ENCODE results near the gene FOXJ1.

The FOXJ1 gene

DNA sequence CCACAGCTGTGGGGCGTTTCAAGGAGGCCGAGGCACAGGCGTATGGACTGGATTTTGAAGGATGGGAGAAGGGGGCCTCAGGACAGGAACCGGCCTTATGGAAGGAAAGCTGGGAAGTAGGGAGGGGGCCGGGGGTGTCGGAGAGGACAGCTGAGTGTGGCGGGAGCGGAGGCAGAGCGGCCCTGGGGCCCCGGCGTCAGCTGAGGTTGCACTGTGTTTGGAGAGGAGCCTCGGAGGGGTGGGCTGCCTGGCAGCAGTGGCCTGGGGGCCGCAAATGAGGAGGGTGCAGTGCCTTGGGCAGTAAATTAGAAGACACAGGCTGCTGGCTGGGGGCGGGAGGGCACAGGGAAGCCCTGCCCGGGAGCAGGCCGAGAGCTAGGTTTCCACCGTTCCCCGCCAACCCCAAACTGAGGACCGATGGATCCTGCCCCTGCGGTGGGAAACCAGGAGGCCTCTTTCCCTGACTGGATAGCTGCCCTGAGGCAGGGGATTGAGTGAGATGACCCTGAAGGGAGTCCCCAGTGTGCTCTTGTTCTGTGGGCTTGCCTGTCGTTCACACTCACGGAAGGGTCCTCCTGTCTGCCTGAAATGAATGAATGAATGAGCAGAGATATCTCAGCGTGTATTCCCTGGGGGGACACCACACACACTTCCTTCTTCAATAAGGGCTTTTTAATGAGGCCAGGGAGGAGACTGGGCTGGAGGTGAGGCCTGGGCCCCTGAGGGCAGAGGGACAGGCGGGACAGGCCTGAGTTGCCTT is 18.4 kb downstream of the FOXJ1 start:
- DNase-seq, result no peak

DNA sequence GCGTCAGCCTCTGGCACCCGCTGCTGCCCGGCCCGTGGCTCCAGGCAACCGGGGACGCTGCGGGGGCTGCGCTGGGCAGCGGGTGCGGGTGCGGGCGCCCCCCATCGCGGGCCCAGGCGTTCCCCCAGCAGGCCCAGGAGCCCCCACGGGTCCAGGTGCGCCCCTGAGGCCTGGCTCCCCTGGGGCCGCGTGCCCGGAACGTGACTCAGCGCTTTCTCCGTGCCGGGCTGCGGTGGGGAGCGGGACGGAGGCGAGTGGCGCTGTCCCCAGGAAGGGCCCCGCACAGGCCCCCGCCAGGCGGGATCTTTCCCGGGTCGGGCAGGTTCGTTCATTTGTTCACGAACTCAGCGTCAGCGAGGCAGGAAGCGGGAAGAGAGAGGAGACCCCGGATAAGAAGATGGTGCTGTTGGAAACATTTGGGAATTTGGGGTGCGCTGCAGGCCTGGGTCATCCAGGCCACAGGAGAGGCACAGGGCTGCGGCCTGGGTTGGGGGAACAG is 19.1 kb downstream of the FOXJ1 start:
- peak; percentile 52 for DNase-seq

DNA sequence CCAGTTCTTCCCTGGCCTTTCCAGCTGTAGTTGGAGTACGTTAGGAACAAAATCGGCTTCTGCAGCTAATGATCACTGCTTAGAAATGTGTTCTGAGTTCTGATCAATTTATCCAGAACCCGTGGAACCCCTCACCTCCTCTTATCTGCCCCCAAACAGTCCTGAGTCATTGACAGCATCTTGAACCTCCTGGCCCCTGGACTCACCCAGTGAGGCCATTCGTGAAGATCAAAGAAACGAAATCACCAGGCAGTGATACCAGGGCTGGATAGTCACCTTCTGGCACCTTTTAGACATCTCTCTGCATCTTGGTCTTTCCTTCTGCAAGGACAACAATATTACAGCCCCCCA is 20.4 kb downstream of the FOXJ1 start:
- DNase-seq, result no peak

DNA sequence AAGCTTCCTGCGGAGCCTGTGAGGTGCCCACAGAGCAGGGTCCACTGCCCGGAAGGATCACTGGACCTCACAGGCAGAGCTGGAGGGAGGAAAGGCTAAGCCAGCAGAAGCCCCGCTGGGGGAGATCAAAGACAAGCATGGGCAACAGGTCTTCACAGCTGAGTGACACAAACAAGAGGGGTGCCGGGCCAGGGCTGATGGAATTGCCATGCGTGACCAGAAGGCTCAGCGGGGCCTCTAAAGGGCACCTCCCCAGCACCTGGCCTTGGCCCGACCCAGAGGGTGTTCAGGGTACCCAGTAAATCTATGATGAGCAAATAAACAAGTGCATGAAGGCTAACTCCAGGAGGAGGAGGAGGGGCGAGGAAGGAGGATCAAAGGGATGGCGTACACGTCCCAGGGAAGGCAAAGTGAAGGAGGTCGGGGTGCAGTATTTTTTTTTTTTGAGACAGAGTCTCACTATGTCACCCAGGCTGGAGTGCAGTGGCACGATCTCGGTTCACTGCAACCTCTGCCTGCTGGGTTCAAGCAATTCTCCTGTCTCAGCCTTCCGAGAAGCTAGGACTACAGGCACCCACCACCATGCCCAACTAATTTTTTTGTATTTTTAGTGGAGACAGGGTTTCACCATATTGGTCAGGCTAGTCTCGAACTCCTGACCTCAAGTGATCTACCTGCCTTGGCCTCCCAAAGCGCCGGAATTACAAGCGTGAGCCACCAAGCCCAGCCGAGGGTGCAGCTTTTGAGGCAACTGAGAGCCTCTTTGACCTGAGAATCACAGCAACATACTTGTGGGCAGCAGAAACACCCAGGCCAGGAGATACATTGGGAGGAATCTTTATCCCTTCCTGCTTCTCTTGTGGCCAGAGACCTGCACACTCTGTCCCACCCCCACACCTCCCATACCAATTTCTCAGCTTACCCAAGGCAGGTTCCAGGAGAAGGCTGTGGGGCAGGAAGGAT is 21.4 kb downstream of the FOXJ1 start:
- DNase-seq, result no peak

DNA sequence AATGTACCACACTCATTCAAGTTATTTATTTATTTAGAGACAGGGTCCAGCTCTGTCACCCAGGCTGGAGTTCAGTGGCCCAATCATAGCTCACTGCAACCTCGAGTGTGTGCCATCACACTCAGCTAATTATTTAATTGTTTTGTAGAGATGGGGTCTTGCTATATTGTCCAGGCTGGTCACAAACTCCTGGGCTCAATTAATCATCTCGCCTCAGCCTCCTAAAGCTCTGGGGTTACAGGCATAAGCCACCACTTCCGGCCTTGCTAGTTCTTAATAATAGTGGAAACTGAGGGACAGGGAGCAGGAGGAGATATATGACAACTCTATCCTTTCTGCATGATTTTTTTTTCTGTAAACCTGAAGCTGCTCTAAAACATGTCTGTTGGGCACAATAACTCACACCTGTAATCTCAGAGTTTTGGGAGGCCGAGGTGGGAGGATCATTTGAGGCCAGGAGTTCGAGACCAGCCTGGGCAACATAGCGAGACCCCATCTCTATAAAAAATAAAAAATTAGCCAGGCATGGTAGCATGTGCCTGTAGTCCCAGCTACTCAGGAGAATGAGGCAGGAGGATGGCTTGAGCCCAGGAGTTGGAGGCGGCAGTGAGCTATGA is 25.8 kb downstream of the FOXJ1 start:
- no peak for DNase-seq

DNA sequence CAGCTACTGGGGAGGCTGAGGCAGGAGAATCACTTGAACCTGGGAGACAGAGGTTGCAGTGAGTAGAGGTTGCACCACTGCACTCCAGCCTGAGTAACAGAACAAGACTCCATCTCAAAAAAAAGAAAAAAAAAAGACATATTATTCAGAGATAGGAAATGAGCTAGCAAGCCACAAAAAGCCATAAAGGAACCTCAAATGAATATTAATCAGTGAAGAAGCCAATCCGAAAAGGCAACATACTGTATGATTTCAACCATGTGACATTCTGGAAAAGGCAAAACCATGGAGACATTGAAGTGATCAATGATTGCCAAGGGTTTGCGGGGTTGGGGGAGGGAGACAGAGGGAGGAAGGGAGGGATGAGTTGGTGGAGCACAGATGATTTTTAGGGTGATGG is 29.1 kb downstream of the FOXJ1 start:
- no peak for DNase-seq

DNA sequence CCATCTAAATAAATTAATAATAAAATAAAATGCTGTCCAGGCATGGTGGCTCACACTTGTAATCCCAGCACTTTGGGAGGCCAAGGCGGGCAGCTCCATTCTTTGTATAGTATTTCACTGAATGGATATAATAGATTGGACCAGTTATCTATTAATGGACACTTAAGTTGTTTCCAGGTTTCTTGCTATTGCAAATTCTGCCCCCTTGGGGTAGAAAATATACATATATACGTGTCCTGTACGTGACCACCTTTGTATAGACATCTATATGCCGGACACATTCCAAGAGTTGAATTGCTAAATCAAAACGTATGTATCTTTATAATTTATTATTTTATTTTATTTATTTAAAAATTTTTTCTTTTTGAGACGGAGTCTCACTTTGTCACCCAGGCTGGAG is 33.5 kb downstream of the FOXJ1 start:
- DNase-seq, result no peak

DNA sequence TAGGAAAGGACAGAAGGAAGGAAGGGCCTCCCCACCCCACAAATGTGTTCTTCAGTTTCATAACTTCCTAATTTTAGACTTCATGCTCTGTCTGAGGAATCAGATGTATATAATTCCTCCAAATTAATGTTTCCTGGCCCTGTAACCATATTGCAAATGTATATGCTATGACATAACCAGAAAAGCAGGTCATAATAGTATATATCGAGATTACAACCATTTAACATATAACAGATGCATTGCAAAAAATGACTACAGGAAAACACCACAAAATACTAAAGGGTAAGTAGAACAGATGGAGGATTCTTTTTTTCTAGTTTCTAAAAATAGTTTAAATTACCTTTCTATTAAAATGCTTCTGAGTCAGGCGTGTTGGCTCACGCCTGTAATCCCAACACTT is 34.3 kb downstream of the FOXJ1 start:
- DNase-seq, result no peak

DNA sequence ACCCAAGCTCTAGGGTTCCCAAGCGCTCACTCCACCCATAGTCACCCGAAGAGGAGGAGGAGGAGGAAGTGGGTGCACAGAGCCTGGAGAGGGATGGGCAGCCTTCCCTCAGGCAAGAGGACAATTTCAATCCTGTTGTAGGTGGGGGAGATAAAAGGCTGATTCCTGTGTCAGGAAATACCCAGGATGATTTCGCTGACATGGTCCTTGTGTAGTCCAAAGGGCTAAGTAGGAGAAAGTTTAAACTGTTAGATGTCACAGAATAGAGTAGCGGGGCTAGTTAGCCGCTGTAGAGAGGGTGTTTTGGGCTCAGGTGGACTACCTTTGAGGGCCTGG is 36.2 kb downstream of the FOXJ1 start:
- no peak for DNase-seq

DNA sequence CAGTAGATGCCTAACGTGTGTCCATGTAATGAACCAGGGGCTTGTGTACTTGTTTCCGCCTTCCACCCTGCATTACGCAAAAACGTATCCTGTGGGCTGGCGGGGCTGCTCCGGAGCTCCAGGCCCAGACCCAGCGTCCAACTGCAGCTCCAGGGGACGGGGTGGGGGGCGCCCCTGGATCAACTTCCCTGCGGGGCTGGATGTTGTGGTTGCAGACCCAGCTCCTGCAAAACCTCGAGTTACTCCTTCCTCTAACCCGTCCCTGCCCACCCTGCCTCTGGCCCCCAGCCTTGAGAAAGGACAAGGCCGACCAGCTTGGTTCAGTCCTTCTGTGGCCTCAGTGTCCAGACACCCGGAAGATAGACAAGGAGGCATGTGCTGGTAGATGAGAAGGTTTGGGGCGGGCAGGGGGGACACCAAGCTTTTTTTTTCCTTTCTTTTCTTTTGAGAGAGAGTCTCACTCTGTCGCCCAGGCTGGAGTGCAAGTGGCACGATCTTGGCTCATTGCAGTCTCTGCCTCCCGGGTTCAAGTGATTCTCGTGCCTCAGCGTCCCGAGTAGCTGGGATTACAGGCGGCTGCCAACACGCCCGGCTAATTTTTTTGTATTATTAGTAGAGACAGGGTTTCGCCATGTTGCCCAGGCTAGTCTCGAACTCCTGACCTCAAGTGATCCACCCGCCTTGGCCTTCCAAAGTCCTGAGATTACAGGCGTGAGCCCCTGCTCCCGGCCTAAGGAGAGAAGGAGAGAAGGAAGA is 36.7 kb downstream of the FOXJ1 start:
- DNase-seq, result no peak

DNA sequence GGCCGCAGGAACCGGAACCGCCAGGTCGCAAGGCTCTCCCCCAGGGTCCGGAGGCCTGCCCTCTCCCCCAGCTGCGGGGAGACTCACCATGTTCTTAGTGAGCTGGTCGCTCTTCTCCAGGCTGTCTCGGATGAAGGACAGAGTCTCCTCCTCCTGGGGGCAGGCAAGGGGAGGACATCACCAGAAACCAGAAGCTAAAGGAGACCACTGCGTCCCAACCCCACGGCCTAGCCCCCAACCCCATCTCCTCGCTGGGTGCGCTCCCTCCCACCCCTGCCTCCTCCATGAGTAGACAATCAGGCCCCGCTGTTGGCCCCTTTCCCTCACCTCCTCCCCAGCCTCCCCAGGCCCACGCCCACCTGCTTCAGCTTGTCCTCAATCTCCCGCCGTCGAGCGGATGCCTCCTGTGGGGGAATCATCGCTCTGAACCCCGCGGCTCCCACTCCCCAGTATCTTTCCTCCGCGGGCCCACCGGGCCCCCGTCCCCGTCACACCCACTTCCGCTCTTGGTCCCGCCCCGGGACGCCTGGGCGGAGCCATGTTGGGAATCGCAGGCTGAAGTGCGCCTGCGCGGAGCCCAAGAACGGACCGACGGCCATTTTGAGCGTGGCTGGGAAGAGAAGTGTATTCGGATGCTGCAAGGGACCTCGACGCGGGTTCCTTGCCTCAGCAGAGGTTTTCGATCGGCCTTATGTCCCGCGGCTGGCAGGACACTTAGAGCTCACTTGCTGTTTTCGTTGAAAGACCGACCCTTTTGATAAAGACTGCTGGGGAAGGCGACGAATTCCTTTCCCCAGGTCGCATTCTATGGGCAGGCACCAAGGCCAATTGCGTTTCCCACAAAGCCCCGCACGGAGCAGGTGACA is 37.5 kb downstream of the FOXJ1 start, which contains the start of gene EXOC7:
TSS of gene EXOC7 (minus strand) at position 514 of the 866 bp plus-strand sequence. CDS start at position 419, 95 bp downstream.
- peak; percentile 95 for DNase-seq

DNA sequence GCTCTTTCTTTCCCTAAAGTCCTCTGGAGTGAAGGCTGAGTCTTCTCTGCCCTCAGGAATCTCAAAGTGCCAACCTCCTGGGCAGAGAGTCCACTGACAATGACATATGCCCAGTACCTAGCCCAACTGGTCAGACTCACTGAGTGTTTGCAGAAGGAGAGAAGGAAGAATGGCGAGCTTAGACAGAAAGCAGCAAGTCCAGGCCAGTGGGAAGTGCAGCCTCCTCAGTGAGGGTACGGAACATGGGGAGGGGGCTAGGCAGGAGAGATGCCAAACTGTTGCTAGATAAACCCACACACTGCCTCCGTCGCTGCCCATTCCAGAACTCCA is 38.1 kb downstream of the FOXJ1 start:
- no peak for DNase-seq

DNA sequence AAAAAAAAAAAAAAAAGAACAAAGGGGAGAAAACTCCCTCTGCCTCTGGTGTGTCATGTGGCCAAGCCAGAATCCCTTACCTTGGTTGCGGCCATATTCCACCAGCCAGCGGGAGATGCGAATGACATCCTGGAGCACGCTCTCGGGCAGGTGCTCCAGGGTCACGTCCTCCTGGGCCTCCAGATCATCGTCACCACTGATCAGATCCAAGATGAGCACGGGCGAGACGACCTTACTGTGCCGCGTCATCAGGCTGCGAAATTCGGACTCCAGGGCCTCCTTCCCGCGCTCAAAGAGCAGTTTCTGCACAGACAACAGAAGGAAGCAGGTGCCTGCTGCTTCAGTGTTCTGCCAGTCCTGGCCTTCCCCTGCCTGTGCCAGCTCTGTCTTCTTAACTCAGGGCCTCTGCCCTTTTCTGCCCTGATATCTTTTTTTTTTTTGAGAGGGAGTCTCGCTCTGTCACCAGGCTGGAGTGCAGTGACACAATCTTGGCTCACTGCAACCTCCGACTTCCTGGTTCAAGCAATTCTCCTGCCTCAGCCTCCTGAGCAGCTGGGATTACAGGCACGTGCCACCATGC is 43.2 kb downstream of the FOXJ1 start:
- no peak for DNase-seq

DNA sequence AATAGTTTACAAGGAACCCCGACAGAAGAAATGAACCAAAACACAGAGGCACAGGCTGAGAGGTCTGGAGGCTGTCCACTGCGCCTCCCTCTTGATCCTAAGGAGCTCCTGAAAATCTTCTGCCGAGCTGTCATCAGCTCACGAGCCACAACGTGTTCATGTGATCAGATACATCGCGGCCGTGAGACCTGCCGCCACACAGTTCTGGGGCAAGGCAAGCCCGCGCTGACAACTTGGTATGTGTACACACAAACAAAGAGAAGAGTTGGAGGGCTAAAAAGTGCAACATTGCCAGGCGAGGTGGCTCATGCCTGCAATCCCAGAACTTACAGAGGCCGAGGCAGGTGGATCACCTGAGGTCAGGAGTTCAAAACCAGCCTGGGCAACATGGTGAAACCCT is 45.1 kb downstream of the FOXJ1 start:
- no peak for DNase-seq

DNA sequence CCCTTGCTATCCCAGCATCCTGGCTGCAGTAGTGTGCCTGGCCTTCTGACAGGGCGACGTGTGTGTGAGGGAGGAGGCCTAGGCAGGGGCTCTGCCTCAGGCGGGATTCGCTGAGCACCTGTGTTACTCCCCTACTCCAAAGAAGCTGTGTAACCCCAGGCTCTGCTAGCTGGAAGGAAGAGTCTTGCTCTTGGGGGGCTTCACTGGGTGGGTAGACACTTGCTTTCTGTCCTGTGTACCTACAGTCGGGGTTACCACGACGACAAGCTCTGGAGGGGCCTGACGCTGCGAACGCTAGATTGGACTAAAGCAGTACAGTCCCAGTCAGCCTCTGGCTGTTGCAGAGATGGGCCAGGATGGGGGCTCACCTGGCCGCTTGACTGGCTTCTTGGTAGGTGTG is 47.0 kb downstream of the FOXJ1 start:
- no peak for DNase-seq

DNA sequence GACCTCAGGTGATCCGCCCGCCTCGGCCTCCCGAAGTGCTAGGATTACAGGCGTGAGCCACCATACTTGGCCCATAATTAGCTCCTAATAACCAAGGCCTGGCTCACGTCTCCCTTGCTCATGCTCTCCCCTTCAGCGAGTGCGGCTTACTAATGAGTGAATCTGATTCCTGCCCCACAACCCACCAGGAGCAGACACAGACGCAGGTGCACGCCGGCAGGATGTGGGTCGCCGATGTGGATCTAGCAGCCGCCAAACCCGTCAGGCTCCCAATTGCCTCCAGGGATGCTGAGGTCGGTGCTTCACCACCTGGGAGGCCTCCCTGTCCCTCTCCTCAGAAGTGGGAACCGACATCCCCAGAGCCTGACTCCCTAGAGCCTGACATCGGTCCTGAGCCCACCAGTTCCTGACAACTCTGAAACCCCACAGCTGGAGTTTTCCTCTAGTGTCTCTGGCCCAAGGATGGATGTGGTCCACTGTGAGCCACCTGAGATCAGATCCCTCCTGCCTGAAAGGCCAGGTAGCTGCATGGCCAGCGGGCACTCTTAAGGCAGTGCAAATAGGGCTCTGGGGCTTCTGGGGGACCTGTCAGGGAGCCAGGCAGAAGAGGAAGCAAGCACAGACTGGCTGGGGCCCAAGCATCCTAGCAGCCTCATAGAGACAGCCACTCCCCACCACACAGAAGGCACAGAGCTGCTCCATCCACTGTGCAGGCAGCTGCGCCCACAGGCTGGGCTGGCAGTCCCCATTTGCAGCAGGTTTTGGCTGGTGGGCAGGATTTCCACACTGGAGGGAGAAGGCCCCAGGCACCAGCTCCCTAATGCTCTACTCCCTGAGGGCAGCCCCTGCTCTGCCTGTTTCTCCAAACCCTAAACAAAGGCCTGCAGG is 48.3 kb downstream of the FOXJ1 start:
- DNase-seq, result no peak

DNA sequence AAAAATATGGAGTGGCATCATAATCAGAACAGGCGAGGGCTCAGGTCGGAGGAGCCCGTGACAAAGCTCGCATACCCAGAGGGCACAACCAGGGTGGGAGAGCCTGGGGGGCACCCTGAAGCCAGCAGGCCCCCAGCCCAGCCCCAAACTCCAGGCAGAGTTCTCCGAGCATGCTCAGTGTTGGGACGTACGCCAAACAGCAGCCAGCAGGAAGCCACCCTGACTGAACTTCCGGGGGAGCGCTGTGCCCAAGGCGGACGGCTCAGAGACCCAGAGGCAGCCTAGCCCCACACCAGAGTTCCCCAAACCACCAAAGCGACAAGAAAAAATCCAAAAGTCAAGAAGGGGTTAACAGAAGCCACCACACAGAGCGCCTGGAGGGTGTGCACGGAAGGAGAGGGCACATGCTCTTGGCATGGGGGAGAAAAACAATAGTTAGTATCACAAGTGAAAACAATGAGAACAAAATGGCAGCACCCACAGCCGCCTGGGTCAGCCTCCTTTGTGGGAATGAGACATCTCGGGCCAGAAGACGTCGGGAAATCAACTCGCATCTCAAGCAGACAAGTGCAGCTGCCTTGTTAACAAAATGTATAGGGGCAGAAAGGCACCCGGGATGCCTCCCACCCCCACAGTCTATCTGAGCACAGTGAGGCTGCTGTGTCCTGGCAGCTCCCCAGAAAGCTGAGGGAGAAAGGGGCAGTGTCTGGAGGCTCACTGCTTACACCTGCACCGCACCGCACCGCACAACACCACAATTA is 49.3 kb downstream of the FOXJ1 start:
- DNase-seq, result no peak

DNA sequence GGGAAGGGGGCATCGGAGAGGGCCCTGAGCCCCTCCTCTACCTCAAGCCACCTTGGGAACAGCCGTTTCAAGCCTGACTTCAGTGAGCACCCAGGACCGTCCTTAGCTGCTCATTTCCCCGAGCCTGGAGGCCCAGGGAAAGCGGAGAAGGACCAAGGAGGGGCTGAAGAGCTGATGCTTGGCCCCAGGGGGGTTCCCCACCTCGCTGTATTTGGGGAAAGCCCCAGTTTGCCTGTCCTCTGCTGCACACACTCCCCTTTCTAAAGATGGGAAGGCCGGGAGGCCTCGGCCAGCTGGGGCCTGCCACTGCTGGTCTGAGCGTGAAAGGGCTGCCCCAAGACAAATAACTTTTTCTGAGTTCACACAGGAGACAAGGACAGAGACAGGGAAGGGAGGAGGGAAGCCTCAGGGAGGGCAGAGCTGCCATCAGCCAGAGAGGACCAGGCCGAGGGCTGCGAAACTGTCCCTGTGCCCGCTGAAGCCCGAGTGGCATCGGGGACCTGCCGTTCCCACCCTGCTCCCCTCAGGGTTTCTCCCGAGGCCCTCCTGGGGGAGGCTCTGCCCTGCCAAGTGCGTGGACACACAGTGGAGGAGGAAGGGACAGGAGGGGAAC is 50.4 kb downstream of the FOXJ1 start:
- no peak for DNase-seq
